HG03175 (cell line): ENCODE results near the gene HMSD.

Experiments used
- ATAC-seq: cut with Tn5 transposase; IDR thresholded peaks from one replicate; pipeline ENCODE4 v1.9.1; 2021; ENCODE audit warnings: mild to moderate bottlenecking, moderate library complexity; ENCODE audit not compliant: unreplicated experiment

The HMSD gene

GRCh38 chr18:63987743-63988142 lies 38.6 kb downstream of the HMSD start:
- no peak for ATAC-seq

- ATAC-seq = no peak
Observed at GRCh38 chr18:63992751-63993150, 43.6 kb downstream of the HMSD start.

- ATAC-seq = peak; percentile 56
Observed at GRCh38 chr18:63994783-63995399, 45.8 kb downstream of the HMSD start.

- ATAC-seq = no peak
Observed at GRCh38 chr18:63997041-63997440, 47.9 kb downstream of the HMSD start.

- ATAC-seq = no peak
Observed at GRCh38 chr18:63997606-63998005, 48.5 kb downstream of the HMSD start.

GRCh38 chr18:63999871-64000270 lies 50.8 kb downstream of the HMSD start:
- no peak for ATAC-seq

GRCh38 chr18:64002581-64002980 lies 53.5 kb downstream of the HMSD start:
- no peak for ATAC-seq

- no peak for ATAC-seq
Observed at GRCh38 chr18:64009305-64009704, 60.2 kb downstream of the HMSD start.
